GM18867 (cell line): ENCODE results near the gene FHIT.

Experiments used
- ATAC-seq: cut with Tn5 transposase; IDR thresholded peaks from one replicate; pipeline ENCODE4 v1.9.1; 2021; ENCODE audit warnings: mild to moderate bottlenecking, moderate library complexity; ENCODE audit not compliant: unreplicated experiment

FHIT gene

GRCh38 chr3:60202052-60202726 lies 1049.1 kb downstream of the FHIT start:
- no peak for ATAC-seq

DNA sequence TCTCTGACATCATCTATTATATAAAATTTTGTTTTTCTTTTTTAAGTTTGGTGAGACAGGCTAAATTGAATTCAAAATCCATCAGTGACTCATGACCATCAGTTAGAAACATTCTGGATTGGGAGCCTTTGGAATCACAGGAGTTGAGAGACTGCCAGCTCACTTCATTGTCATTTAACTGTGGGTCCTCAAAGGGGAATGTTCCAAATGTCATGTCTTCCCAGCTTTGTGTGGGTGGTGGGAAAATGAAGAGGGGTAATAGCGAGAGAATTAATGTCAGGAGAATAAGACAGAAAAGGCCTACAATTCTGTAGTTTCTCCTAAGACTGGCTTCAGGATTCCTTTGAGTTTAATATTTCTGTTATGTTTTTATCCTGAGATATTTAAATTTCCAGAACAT lies 1051.9 kb downstream of the FHIT start:
- no peak for ATAC-seq

GRCh38 chr3:60198179-60198720 lies 1053.0 kb downstream of the FHIT start:
- no peak for ATAC-seq

DNA sequence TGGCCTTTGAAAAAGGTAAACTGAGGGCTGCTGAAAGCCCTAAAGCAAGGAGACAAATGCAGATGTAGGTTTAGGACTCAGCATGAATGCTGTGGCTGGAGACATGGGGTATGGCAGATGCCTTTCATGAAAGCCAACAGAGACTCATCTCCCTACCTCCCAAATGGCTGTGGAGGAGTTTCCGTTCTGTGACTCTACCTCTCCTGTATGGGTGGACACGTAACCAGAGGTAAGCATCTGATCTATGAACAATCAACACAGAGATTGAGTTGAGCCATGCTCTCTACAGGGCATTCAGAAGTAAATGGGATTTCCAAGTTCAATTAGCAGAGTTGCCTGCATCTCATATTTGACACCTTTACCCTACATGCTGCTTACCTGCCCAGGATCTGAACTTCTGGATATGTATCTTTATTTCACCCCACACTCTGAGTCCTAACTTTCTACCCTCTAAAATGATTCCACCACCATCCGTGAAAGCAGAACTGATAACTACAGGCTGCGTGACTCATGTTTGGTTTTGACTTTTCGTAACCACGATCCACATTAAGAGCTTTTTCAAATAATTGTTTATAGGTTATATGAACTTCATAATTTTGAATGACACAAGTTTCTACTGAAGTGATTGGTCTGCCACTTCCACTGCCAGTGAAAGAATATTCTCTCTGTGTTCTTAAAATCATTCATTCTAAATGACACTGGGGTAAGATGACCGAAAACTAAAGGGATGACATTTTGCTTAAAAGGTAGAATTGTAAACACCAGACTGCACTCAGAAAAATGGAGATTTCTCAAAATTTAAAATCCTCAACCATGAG lies 1058.7 kb downstream of the FHIT start:
- no peak for ATAC-seq

DNA sequence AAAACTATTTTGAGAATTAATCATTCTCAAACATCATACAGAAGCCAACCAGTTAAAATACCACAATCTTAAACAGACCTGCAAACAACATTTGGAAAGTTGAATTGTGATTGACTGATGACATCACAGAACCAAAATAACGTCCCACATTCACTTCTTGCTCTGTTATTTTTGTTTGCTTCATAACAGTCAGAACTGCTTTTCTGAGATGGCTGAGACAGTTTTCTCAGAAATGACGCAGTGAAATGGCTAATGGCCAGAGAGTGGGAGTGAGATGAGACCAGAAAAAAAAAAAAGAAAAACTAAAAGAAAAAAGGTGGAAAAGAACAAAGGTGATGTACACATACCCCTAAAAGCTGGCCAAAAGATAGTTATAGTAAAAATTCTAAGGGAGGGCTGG lies 1061.2 kb downstream of the FHIT start:
- ATAC-seq: no peak

GRCh38 chr3:60189304-60189703 lies 1061.9 kb downstream of the FHIT start:
- ATAC-seq: no peak

- no peak for ATAC-seq
Measured at GRCh38 chr3:60188803-60189202, 1062.4 kb downstream of the FHIT start.

DNA sequence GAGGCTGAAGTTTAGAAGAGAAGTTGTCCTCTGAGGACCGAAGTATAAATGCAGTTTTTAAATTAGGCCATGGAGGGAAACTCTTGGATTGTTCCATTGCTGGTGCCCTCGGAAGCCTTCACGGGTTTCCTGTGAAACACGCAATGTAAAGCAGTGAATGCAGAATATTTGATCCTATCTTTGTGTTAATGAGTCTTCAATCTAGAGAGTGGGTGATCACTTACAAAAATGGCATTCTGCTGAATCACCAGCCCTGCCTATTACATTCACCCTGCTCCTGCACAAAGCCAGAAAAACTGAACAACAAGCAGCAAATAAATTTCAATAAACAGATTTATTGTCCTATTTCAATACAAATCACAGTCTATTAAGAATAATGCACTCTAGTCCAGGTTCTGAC lies 1063.9 kb downstream of the FHIT start:
- no peak for ATAC-seq

DNA sequence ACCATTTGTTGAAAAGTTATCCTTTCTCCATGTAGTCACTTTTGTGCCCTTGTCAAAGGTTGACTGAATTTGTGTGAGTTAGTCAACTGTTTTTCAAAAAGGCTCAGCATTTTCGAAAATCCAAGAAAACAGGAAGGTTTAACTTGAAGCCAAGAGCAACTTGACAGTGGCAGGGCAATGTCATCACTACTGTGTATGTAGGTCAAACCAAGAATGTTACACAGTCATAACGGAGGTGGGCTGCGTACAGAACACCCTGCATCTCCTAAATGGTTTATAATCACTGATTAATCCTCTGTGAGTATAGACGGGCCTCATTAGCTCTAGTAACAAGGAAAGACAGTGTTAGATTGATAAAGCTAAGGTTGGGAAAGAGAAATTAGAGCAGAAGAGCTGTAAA lies 1064.9 kb downstream of the FHIT start:
- no peak for ATAC-seq

- ATAC-seq: no peak
Measured at GRCh38 chr3:60185161-60185560, 1066.1 kb downstream of the FHIT start.

DNA sequence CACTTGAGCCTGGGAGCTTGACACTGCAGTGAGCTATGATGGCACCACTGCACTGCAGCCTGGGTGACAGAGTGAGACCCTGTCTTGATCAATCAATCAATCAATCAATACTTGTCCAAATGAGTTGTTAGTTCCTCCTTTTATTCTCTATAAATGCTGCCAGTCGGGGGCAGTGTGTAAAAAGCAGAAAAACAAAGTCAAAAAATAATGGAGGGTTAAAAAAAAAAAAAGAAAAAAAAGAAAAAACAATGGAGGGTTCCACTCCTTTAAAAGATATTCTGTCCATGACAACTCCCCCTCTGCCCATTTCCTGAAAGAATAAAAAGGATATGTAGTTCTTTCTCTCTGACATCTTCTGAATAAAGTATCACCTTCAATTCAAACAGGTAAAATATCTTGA lies 1068.6 kb downstream of the FHIT start:
- no peak for ATAC-seq

DNA sequence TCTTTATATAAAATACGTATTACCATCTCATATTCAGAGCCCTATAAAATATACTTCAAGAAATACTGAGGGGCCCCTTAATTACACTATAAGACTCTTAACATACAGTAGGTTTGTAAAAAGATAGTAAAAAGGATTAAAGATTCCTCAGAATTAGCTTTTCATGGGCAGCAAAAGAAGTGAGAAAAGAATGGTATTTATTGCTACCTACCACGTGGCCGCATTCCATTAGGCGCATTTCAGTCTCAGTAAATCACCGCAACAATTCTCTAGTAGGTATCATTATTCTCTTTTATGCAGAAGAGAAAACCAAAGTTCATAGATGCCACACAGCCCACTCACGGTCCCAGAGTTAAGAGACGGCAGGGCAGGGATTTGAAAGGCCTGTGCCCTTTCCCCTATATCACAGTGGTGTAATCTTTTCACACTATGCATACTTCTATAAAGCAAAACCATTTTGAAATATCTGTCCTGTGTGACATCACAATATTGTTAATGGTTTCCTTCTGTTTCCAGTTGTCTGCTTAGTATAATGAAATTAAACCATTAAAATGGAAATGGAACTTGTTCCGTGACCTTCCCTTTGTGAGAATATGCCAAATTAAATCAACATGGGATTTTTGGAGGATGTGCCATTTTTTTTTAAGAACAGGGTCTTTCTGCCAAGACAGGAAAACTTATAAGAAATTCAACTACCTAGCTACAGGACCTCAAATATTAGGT lies 1072.2 kb downstream of the FHIT start:
- no peak for ATAC-seq

- ATAC-seq: no peak
Measured at GRCh38 chr3:60177726-60178125, 1073.5 kb downstream of the FHIT start.

DNA sequence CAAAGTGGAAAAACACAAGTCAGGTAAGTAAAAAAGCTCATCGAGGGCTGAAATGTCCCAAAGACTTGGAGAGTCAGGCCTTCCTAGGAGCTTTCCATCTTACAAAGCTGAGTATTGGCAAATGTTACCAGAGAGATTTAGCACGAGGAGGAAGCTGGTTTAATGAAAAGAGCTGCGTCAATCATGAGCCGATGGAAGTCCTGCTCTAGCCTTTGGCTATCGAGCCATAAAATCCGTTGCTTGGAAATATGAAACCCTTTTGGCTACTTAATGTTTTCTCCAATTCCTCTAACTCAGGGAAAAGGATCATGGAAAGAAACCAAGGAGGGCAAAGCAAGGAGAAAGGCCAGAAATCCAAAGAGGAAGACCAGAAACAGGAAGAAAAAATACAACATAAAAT lies 1074.6 kb downstream of the FHIT start:
- no peak for ATAC-seq

GRCh38 chr3:60175680-60176079 lies 1075.6 kb downstream of the FHIT start:
- ATAC-seq: no peak

GRCh38 chr3:60169755-60170154 lies 1081.5 kb downstream of the FHIT start:
- ATAC-seq: no peak

GRCh38 chr3:60167186-60167585 lies 1084.1 kb downstream of the FHIT start:
- ATAC-seq: no peak

GRCh38 chr3:60160822-60161748 lies 1090.2 kb downstream of the FHIT start:
- ATAC-seq: no peak

- ATAC-seq: no peak
Measured at GRCh38 chr3:60160111-60160821, 1091.0 kb downstream of the FHIT start.

GRCh38 chr3:60158035-60158434 lies 1093.2 kb downstream of the FHIT start:
- ATAC-seq: no peak
